ENCODE data around the gene NTRK3. TPM values are rescaled to one million over a fixed set of nuclear protein-coding genes. Genes with fewer than 3 reads are reported as not detected.

NTRK3 gene
- total RNA-seq, 1 donor from 2014 or later, result 0.37 TPM

DNA sequence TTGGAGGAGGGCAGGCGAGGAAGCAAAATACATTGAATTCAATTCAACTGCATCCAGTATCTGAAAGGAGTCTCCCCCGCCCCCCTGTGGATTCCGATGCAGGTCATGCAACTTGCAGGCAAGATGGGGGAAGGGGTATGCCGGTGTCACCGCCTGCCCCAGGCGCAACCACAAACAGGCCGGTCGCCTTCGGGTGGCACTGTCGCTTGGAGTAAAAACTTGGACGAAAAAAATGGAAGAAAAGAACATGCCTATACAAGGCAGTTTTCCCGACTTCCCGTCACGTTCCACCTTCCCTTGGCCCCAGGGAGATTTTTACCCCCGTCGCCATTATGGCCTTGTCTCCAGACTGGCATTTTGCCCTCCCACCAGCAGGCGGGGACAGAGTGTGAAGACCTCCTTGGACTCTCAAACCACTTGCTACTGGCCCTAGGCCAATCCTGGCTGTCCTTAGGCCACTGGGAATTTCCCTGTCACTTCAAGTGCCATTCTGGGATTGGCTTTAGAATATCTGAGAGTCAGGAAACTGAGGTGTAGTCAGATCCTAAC lies 1.6 kb upstream of the NTRK3 start:
- intact Hi-C loops (cut with micrococcal nuclease), result no loop called here

- intact Hi-C loops (cut with micrococcal nuclease), result no loop called here
These were observed 963 bp upstream of the NTRK3 start for GRCh38 chr15:88257311-88258092.

- intact Hi-C loops (cut with micrococcal nuclease), result no loop called here
These were observed 858 bp downstream of the NTRK3 start for GRCh38 chr15:88255484-88256278.

DNA sequence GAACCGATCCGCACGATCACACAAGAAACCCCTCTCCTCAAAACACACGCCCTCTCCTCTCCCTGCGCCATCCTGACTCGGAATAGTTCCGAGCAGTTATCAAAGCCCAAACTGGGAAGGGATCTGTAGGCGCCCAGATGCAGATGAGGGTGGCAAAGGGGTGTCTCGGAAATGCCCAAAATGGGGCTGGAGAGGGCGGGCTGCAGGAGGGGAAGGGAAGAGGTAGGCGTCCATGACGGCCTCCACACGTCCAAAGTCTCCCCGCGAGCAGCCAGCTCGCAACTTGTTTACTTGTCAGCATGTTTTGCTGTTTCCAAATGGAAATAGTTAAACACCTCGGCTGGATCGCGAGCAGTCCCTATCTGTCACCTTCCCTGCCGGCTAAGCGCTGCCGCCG lies 1.5 kb downstream of the NTRK3 start:
- intact Hi-C loops (cut with micrococcal nuclease), result no loop called here

DNA sequence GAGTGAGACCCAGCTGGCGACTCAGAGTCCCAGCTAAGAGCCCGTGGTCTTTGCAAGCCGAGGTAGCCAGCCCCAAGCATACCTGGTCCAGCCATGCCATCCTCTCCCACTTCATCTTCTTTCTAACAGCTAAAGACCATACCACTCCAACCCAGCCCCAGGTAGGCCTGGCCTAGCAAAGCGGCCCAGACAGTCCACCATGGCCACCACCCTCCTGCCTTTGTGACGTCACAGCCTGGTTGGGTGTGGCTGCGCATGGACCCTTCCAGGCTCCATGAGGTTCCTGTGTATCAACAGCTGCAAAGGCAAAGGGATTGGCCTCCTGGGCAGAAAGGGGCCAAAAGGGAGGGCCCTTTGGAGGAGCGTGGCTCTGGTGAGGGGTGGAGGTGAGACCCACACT lies 4.1 kb downstream of the NTRK3 start:
- intact Hi-C loops (cut with micrococcal nuclease), result no loop called here

GRCh38 chr15:88250826-88251225 lies 5.7 kb downstream of the NTRK3 start:
- intact Hi-C loops (cut with micrococcal nuclease), result no loop called here

DNA sequence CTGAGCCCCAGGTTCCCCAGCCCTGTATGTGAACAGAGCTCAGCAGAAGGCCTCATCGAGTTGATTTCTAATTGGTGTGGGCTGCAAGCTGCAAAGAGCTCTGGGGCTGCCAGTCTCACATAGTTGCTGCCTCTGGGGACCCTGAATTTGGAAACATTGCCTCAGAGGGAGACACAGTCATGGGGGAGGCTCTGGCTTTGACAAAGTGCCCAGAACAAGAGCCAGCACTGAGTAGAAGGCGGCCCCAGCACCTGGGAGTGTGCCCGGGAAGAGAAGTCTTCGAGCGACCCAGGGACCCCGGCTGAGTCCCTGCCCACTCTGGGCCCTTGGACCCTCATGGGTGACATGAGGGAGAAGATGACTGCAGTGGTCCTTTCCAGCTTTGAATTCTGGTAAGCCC lies 7.3 kb downstream of the NTRK3 start:
- intact Hi-C loops (cut with micrococcal nuclease), result loop anchor here (5.0 to 10.0 kb wide), 3 partner anchors 416 to 1627 kb away; no protein-coding TSS in a partner anchor

DNA sequence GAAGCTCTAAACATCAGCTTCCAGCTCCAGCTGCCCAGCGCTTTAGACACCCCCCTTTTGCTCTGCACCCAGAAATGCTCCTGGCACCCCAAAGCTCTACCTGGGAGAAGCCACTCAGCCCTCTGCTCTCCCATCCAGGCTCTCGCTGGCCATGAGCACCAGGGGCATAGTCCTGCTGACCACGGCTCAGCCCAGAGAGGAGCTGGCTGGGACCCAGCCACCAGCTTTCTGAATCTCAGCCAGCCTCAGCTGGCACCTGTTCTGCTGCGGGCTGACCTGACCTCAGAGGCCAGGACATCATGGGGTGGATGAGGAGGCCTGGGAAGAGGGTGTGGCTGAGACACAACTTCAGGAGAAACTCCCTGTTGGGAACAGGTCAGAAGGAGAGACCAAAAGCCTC lies 8.6 kb downstream of the NTRK3 start:
- intact Hi-C loops (cut with micrococcal nuclease), result loop anchor here (1.0 to 10.0 kb wide), 4 partner anchors 26 to 1626 kb away; no protein-coding TSS in a partner anchor

GRCh38 chr15:88246666-88247446 lies 9.7 kb downstream of the NTRK3 start:
- intact Hi-C loops (cut with micrococcal nuclease), result loop anchor here (1.0 to 10.0 kb wide), 4 partner anchors 27 to 1625 kb away; no protein-coding TSS in a partner anchor

- intact Hi-C loops (cut with micrococcal nuclease), result loop anchor here (5.0 to 10.0 kb wide), 3 partner anchors 419 to 1624 kb away; no protein-coding TSS in a partner anchor
These were observed 10.5 kb downstream of the NTRK3 start for GRCh38 chr15:88246081-88246480.

DNA sequence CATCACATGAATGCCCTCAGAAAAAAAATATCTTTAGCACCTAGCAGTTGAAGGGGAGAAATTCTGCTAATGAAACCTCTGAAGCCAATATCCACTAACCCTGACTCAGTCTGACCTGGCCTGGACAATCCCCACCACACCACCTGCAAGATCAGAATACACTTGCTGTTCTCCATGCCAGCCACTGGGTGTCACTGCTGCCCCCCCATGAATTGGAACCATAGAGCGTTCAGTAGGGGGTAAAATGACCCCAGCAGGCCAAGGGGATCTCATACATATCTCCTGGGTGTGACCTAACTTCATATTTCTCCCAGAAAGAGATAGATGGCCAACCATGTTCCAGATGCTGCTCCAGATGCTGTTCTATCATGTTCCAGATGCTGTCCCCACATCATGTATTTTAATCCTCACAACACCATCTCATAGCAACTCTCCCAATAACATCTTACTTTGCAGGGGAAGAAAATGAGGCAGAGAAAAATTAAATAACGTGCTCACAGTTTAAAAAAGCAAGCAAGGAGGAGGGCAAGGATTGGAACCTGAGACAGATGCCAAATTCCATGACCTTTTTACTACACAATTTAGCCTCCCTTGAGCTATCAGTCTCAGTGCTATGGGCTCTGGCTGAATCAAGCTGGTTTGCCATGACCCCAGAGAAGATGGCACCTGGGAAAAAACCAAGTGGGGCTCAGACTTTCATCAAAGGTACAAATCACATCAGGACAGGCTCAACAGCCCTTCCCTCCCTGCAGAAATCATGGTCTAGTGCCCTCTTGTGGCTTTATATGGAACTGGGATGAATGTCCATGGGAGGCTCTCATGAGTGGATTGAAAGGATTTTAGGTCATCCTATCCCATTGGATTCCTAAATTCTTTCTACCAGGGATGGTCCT lies 12.4 kb downstream of the NTRK3 start:
- intact Hi-C loops (cut with micrococcal nuclease), result loop anchor here (2.0 to 10.0 kb wide), 3 partner anchors 207 to 1329 kb away; no protein-coding TSS in a partner anchor

DNA sequence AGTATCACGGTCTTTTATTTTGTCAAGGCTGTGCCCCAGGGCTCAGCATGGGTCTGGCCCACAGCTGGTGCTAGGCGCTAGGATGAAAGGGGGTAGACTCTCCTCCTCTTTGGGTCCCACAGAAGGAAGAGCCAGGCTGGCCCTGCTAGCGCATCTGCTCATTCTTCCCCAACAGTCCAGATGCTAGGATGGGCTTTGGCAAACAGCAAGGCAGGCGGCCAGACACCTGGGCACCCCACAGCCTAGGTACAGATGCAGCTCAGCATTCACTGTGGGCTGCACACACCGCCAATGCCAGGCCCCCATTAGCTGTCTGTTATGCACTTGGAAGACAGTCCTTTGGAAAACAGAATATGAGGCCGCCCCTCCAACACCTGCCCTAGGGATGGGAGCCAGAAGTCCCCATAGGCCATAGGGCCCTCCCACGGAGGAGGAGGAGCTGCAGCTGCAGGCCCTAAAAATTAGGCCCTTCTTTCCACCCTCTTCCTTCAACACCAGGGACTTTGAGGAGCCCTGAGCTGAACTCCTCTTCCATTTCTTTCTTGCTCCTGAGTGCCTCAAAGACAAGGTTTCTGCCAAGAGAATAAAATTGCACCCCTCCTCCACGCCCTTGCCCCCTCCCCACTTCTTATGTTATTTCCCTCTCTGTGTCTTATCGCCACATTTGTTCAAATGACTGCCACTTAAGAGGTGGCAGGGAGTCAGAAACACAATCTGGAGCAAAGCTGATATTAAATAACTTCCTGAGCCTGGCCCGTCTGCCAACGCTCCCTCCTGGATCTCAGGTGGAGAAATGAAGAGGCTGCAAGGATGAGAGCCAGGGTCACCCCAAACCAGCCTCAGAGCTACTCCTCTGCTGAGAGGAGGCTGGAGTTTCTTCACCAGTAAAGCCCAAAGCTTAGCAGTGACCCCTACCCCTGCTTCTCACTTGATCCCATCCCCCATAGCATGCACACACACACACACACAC lies 13.7 kb downstream of the NTRK3 start:
- intact Hi-C loops (cut with micrococcal nuclease), result loop anchor here (10.0 kb wide), 2 partner anchors 422 to 1328 kb away; no protein-coding TSS in a partner anchor

DNA sequence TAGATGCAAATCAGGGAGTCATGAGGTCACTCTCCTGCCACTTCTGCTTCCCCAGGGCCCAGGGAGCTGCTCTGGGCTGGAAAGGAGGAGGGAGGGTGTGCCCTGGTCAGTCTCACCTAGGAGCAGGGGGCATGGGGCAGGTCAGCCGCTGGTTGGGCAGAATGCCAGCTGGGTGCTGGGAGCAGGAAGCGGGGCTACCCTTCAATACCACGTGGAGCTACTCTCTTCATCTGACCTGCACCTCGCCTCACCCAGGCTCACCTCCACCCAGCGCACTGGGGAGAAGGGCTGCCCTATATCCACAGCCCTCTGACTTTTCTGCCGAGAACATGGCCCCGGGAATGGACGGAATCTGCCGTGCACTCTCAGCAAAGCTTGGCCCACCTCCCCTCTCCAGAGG lies 15.1 kb downstream of the NTRK3 start:
- intact Hi-C loops (cut with micrococcal nuclease), result loop anchor here (10.0 kb wide), 2 partner anchors 423 to 1327 kb away; no protein-coding TSS in a partner anchor

DNA sequence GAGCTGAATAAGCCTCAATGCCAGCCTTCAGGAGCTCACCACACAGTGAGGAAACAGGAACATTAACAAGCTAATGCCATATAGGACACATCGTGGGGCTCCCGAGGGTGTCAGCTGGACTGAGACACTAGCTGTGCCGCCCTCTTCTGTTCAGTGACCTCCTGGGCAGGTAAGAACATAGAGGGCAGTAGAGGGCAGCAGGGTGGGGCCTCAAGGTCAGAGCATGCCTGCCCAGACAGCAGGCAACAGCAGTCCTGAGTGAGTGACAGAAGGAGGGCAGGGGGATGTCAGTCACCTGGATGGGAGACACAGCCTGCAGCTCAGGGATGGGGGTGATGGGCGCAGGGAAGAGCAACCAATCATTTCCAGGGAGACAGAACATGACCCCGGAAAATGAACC lies 15.5 kb downstream of the NTRK3 start:
- intact Hi-C loops (cut with micrococcal nuclease), result loop anchor here (10.0 kb wide), 2 partner anchors 424 to 1326 kb away; no protein-coding TSS in a partner anchor

- intact Hi-C loops (cut with micrococcal nuclease), result no loop called here
These were observed 16.9 kb downstream of the NTRK3 start for GRCh38 chr15:88239594-88239993.

DNA sequence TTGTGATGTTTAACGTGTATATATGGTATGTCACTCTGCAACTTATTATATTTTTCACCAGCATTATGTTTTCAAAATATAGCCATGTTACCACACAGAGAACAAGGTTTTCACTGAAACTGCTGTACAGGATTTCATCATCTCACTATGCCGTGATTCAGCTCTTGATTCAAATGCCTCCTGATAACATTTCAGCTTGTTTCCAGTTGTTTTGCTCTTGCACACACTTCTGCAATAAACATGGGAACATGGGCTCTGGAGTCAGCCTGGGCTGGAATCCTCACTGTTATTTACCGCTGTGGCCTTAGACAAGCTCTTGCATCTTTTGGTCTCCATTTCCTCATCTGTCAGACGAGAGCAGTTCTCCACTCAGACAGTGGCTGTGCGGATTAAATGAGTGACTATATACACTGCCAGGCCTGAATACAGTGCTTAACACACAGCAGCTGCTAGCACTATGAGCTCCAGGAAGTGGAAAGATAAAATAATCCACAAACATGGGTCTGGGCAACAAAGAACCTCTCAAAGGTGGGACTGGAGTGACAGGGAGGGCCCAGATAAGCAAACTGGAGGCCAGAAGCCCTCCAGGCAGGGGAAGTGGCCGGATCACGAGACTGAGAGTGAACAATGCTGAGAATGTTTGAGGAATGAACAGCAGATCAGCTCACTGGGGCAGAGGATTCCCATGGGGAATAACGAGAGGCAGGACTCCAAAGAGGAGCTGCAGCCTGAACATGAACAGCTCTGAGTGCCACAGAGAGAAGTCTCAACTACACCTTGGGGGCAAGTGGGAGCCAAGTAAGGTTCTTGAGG lies 17.7 kb downstream of the NTRK3 start:
- intact Hi-C loops (cut with micrococcal nuclease), result no loop called here

- intact Hi-C loops (cut with micrococcal nuclease), result no loop called here
These were observed 21.8 kb downstream of the NTRK3 start for GRCh38 chr15:88234711-88235110.

DNA sequence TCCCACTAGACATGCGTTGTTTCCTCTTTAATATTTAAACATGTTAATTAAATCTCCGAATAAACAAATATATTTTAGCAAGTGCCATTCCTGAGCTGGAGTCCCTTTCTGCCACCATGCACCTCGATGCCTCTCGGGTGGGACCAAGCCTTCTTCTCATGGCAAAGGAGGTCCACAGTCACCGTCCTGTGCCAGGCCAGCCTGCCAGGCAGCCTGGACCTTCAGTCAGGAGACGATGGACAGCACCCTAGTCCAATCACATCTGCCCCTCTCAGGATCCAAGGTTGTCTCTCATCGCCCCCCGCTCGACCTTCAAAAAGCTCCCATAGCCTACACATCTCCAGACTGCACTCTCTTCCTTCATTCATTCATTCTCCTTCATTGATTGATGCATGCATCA lies 22.6 kb downstream of the NTRK3 start:
- intact Hi-C loops (cut with micrococcal nuclease), result no loop called here

Measured in T-helper 1 cell treated with Interleukin-12 subunit alpha and Interleukin-12 subunit beta and Interleukin-4 antibody, amounts not matched to agents 30 ng/mL and 1 ng/mL, for 36 hours (primary cell).